Sciatic nerve (tissue), 2 donors: Measurements from ENCODE around the gene PLEKHM3. TPM values are rescaled to one million over a fixed set of nuclear protein-coding genes. Genes with fewer than 3 reads are reported as not detected.

Source experiments
- ATAC-seq: fragments of 200-7000 bp; cut with Tn5 transposase; one replicate; pipeline ENCODE4 v1.9.1; 2020; ENCODE audit warnings: mild to moderate bottlenecking, moderate library complexity
- DNase-seq: peaks from one replicate; pipeline ENCODE4 v3.0.0-alpha.2; 2020; ENCODE audit warnings: low spot score
- intact Hi-C: fragments of 100-400 bp; cut with DNase I; formaldehyde crosslinking; loops from one replicate; pipeline ENCODE4 v1.14.2; 2022
- total RNA-seq: library from RNA; stranded (reverse); fragmentation: NEBNext Ultra II Directional; extraction: Animal tissue kit (Norgen Biotek cat#: 25700); gene quantifications from one replicate; pipeline ENCODE4 v1.2.1, GENCODE V29; 2021
- donor health status: DM: no; HTN: no; CAD: no.
- donor health status: DM: no; HTN: no; CAD: no.

Gene PLEKHM3
- total RNA-seq, 1 donor from 2014 or later: 23.8 TPM

- DNase-seq: no peak
- no peak for ATAC-seq
- intact Hi-C loops: no loop called here
These were observed 237.5 kb downstream of the PLEKHM3 start for GRCh38 chr2:207787800-207788199.

GRCh38 chr2:207787017-207787416, 238.3 kb downstream of the PLEKHM3 start:
- ATAC-seq (no peak), DNase-seq (no peak)
- intact Hi-C loops: no loop called here

- DNase-seq (no peak), ATAC-seq (no peak)
- intact Hi-C loops: no loop called here
These were observed 240.4 kb downstream of the PLEKHM3 start for GRCh38 chr2:207784898-207785297.

GRCh38 chr2:207783514-207783913, 241.8 kb downstream of the PLEKHM3 start:
- intact Hi-C loops: no loop called here
- DNase-seq: no peak
- no peak for ATAC-seq

GRCh38 chr2:207782238-207783030, 242.9 kb downstream of the PLEKHM3 start:
- ATAC-seq: no peak
- intact Hi-C loops: no loop called here
- DNase-seq: no peak

GRCh38 chr2:207779523-207779922, 245.8 kb downstream of the PLEKHM3 start:
- ATAC-seq: no peak
- intact Hi-C loops: no loop called here
- DNase-seq: no peak

- ATAC-seq (no peak), DNase-seq (no peak)
- intact Hi-C loops: no loop called here
These were observed 246.9 kb downstream of the PLEKHM3 start for GRCh38 chr2:207778298-207778882.

GRCh38 chr2:207777124-207777523, 248.2 kb downstream of the PLEKHM3 start:
- intact Hi-C loops: no loop called here
- DNase-seq (no peak), ATAC-seq (no peak)

- intact Hi-C loops: no loop called here
- ATAC-seq (no peak), DNase-seq (no peak)
These were observed 249.9 kb downstream of the PLEKHM3 start for GRCh38 chr2:207775473-207775872.

- DNase-seq (no peak), ATAC-seq (no peak)
- intact Hi-C loops: no loop called here
These were observed 252.5 kb downstream of the PLEKHM3 start for GRCh38 chr2:207772844-207773205.

- ATAC-seq (no peak), DNase-seq (peak; percentile 67)
- intact Hi-C loops: no loop called here
These were observed 253.1 kb downstream of the PLEKHM3 start for GRCh38 chr2:207772081-207772843.

- DNase-seq: no peak
- ATAC-seq: no peak
- intact Hi-C loops: no loop called here
These were observed 253.9 kb downstream of the PLEKHM3 start for GRCh38 chr2:207771421-207771820.

Other genes with a start within 250 kb of the PLEKHM3 start
- not detected for gene CRYGD, start 99.0 kb upstream of the PLEKHM3 start, total RNA-seq
- gene CRYGC, start 104.3 kb upstream of the PLEKHM3 start, total RNA-seq: not detected
- gene CRYGB, start 120.6 kb upstream of the PLEKHM3 start, total RNA-seq: not detected
- not detected for gene CRYGA, start 138.1 kb upstream of the PLEKHM3 start, total RNA-seq
- not detected for gene C2orf80, start 164.5 kb upstream of the PLEKHM3 start, total RNA-seq
- gene IDH1, start 229.5 kb upstream of the PLEKHM3 start, total RNA-seq: 78.4 TPM
- 59.0 TPM for gene PIKFYVE, start 240.7 kb upstream of the PLEKHM3 start, total RNA-seq